Measurements from ENCODE around the gene PIH1D2. TPM values are rescaled to one million over a fixed set of nuclear protein-coding genes. Genes with fewer than 3 reads are reported as not detected.
"Not testable (repeated sequence)": the region's sequence is repeated elsewhere in the genome, so short reads cannot be mapped to it uniquely, and the experiment has no call there.

PIH1D2 gene
- total and polyA plus RNA-seq, 3 donors from 2014 or later, result 31.2 to 97.8 (median 59.5) TPM

DNA sequence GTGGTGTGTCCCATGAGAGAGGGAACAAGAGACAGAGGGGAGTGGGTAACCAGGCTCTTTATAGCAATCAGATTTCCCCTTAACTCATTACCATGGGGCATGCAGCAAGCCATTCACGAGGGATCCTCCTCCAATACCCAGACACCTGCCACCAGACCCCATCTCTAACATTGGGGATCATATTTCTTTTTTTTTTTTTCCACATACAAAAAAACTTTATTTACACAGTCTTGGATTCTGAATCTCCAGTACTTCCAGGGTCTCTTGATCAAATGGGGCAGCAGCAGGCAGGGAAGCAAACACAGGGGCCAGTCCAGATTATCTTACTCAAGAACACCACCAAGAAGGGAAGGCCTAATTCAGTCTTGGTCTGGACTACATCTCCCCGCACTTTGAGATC lies 44.4 kb downstream of the PIH1D2 start:
- Histone ChIP-seq H3K4me1 (peaks cover 4% of the 10 kb centered on the region), H3K27me3 (no peaks in the 10 kb centered on the region), H3K36me3 (ENCODE audit: low read depth, missing control alignments) (no peaks in the 10 kb centered on the region), H3K4me3 (no peak overlapping the region), H3K9me3 (no peaks in the 10 kb centered on the region), H3K27ac (no peak overlapping the region)
- intact Hi-C loops (cut with DNase I; ENCODE audit: low total_unique reads), result no loop called here
- TF ChIP-seq POLR2A (IDR thresholded peaks at IDR 0.05), result no peak
- TF ChIP-seq, protein P1, sequence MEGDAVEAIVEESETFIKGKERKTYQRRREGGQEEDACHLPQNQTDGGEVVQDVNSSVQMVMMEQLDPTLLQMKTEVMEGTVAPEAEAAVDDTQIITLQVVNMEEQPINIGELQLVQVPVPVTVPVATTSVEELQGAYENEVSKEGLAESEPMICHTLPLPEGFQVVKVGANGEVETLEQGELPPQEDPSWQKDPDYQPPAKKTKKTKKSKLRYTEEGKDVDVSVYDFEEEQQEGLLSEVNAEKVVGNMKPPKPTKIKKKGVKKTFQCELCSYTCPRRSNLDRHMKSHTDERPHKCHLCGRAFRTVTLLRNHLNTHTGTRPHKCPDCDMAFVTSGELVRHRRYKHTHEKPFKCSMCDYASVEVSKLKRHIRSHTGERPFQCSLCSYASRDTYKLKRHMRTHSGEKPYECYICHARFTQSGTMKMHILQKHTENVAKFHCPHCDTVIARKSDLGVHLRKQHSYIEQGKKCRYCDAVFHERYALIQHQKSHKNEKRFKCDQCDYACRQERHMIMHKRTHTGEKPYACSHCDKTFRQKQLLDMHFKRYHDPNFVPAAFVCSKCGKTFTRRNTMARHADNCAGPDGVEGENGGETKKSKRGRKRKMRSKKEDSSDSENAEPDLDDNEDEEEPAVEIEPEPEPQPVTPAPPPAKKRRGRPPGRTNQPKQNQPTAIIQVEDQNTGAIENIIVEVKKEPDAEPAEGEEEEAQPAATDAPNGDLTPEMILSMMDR (IDR thresholded peaks at IDR 0.05), result no peak
- no peak for DNase-seq
- 95% methylated on average over 2 of the region's 2 CpGs for WGBS, 2 donors

DNA sequence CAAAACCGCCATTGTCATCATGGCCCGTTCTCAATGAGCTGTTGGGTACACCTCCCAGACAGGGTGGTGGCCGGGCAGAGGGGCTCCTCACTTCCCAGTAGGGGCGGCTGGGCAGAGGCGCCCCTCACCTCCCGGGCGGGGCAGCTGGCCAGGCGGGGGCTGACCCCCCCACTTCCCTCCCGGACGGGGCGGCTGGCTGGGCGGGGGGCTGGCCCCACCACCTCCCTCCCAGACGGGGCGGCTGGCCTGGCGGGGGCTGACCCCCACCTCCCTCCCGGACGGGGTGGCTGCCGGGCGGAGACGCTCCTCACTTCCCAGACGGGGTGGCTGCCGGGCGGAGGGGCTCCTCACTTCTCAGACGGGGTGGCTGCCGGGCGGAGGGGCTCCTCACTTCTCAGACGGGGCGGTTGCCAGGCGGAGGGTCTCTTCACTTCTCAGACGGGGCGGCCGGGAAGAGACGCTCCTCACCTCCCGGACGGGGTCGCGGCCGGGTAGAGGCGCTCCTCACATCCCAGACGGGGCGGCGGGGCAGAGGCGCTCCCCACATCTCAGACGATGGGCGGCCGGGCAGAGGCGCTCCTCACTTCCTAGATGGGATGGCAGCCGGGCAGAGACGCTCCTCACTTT lies 46.9 kb downstream of the PIH1D2 start:
- H3K27ac ChIP-seq; H3K27me3 ChIP-seq; intact Hi-C loops (cut with DNase I; ENCODE audit: low total_unique reads); H3K36me3 ChIP-seq (ENCODE audit: low read depth, missing control alignments); H3K4me3 ChIP-seq; H3K4me1 ChIP-seq; H3K9me3 ChIP-seq; DNase-seq: not testable (repeated sequence)
- 94 to 100% methylated on average over 1 to 27 of the region's 49 CpGs for WGBS, 2 donors

DNA sequence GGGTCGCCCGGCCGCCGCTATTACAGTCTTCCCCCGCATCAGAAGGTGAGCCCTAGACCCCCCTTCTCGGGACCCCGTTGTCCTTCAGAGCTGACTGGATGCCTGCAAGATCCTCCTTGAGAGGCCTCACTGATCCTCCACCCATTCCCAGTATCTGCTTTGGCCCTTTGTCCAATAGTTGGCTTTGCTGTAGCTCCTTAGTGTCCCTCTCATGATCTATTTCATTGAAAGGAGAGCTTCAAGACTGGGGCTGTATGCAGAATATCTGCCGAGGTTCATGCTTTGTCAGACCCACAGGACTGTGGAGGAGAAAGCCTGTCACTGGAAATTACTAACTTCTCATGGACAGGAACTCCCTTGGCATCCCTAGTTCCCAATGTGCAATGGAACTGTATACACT lies 48.1 kb downstream of the PIH1D2 start:
- TF ChIP-seq, protein P1 (IDR thresholded peaks at IDR 0.05), result no peak
- no peak for TF ChIP-seq POLR2A (IDR thresholded peaks at IDR 0.05)
- DNase-seq, result no peak
- H3K27me3 ChIP-seq, result no peaks in the 10 kb centered on the region
- H3K9me3 ChIP-seq, result no peaks in the 10 kb centered on the region
- peak overlapping the region; percentile 68 to 90 for H3K4me3 ChIP-seq
- intact Hi-C loops (cut with DNase I; ENCODE audit: low total_unique reads), result no loop called here
- H3K36me3 ChIP-seq (ENCODE audit: low read depth, missing control alignments), result no peaks in the 10 kb centered on the region
- peak overlapping the region; percentile 81 to 84 for H3K27ac ChIP-seq
- WGBS, 2 donors, result 0% methylated on average over 4 of the region's 8 CpGs
- H3K4me1 ChIP-seq, result peaks cover 9% of the 10 kb centered on the region

DNA sequence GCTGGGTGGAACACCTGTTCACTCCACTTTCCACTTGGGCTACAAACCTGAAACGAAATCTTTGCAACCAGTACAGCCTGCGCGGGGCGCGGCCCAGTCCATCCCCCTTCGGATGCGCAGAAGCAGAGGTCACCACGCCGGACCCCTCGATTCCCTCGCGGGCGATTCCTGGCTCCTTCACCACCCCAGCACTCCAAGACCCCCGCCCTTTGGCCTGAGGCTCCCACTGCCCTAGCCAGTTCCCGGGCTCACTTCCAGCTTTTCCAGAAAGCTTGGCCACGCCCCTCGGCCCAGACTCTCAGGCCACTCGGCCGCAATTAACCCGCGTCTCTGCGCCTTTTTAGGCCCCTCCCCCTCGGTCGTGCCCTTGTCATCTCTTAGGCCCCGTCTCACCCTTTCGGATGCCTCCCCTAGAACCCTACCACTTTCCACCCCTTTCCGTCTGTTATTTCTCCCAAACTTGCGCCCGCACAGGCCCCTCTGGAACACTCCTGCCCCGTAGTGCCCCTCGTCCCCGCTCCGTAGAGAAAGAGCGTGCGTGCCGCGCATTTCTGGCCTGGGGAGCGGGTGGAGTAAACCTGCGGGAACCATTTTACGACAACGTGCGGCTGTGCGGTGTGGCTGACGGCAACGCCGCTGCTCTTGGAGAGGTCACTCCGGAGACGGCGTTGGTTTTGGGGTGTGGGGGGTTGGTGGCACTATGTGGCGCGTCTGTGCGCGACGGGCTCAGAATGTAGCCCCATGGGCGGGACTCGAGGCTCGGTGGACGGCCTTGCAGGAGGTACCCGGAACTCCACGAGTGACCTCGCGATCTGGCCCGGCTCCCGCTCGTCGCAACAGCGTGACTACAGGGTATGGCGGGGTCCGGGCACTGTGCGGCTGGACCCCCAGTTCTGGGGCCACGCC lies 48.8 kb downstream of the PIH1D2 start, which contains the start of gene DLAT:
Gene DLAT, plus strand, starts transcription at position 636 of the 906 bp plus-strand sequence. Its CDS starts 65 bp downstream, at position 701.
- H3K4me3 ChIP-seq, result peak within 1 kb of the TSS; percentile 68 to 90
- no peaks in the 10 kb centered on the region for H3K9me3 ChIP-seq
- intact Hi-C loops (cut with DNase I; ENCODE audit: low total_unique reads), result no loop called here
- WGBS, 2 donors, result 1% methylated on average over 43 to 54 of the region's 71 CpGs
- no peaks in the 10 kb centered on the region for H3K36me3 ChIP-seq (ENCODE audit: low read depth, missing control alignments)
- peaks cover 9% of the 10 kb centered on the region for H3K4me1 ChIP-seq
- DNase-seq, result peak; percentile 89
- H3K27me3 ChIP-seq, result no peaks in the 10 kb centered on the region
- peak within 1 kb of the TSS; percentile 81 to 84 for H3K27ac ChIP-seq
- TF ChIP-seq, protein P1 (IDR thresholded peaks at IDR 0.05), result no peak
- no peak for TF ChIP-seq POLR2A (IDR thresholded peaks at IDR 0.05)

DNA sequence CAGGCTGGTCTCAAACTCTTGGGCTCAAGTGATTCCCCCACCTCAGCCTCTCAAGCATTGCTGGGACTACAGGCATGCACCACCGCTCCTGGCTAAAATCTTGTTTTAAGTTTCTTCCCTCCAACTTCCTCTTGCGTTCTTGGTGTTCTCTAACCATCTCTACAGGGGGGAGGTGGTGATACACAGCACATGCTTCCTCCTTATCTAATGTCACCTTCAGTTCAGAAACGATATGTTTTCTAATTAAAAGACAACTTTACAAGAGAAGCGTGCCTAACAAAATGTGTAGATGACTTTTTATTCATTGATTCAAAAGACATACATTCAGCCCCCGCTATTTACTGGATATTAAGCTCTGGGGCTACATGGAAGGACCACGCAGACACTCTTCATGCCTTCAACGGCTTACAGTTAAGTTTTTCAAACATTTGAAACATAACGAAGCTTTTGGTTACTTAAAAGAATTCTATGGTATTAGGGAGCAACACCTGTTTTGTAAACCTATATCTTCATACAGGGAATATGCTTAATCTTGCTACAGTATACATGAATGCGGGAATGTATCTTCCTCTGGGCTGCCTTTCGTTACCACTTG lies 49.5 kb downstream of the PIH1D2 start:
- no peak for DNase-seq

More for the DNA sequence above, 49.5 kb downstream of the PIH1D2 start:
- H3K4me1 ChIP-seq, result peaks cover 9% of the 10 kb centered on the region
- H3K4me3 ChIP-seq, result peak overlapping the region; percentile 68 to 90
- 6 to 8% methylated on average over 9 to 10 of the region's 10 CpGs for WGBS, 2 donors
- no peaks in the 10 kb centered on the region for H3K27me3 ChIP-seq
- TF ChIP-seq, protein P1 (IDR thresholded peaks at IDR 0.05), result no peak
- TF ChIP-seq POLR2A (IDR thresholded peaks at IDR 0.05), result no peak
- no peaks in the 10 kb centered on the region for H3K9me3 ChIP-seq
- H3K27ac ChIP-seq, result peak overlapping the region; percentile 81 to 84
- H3K36me3 ChIP-seq (ENCODE audit: low read depth, missing control alignments), result no peaks in the 10 kb centered on the region
- intact Hi-C loops (cut with DNase I; ENCODE audit: low total_unique reads), result no loop called here
